HL-60/S4 (cell line): ENCODE measurements around the gene CHST3.
"Not testable (repeated sequence)": the region's sequence is repeated elsewhere in the genome, so short reads cannot be mapped to it uniquely, and the experiment has no call there.

Experiments
- in situ Hi-C: fragments of 300-500 bp; cut with MboI; formaldehyde crosslinking; loops from 2 replicates; pipeline ENCODE4 v1.14.3; 2022; ENCODE audit warnings: low sequenced_read_pairs

Gene CHST3

DNA sequence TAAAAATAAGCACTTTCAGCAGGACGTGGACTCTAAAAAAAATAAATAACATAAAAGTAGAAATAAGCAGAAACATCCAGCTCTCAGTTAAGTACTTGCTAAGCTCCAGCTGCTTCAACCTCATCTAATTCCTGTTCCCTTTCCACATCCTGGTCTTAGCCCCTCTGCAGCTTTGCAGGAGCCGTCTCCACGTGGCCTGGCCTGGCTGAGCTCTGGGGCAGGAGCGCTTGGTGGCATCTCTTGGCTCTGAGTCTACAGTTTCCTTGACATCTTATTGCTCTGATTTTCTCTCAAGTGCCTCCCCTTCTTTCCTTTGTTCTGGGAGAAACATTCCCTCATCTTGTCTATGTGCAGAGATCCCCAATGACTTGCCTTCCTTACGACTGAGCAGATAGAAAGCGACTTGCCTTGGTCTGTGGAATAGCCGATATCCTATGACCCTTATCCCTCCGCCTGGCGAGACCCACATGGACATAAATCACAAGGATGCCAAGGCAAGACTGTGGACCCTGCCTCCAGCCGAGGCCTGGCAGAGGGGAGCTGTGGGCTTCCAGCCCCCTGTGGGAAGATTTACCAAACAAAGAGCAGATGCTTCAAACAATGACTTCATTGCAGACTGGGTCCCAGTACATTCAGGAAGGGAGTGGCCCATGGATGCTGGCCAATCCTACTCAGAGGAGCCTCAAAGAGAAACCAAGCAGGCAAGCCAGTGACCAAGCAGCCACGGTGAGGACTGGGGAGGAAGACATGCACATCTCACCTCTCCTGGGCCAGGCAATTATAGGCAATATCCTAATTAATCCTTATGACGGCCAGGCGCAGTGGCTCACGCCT lies 62.3 kb downstream of the CHST3 start:
- in situ Hi-C loops: no loop called here

DNA sequence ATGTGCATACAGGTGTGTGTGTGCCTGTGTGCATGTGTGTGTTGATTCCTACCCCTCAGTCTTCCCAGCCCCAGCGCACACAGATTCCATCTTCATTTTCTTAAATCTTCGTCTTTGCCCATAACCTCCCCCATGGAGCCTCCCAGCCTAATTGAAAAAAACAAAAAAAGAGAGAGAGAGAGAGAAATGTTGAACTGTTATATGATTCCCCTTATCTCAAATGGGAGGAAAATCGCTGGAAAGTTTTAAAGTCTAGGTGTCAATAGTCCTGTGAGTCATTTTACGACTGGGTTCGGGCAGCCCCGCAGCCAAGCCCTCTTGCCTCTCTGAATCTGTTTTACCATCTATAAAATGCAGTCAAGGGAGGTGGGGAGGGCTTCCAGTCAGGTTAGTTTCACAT lies 63.3 kb downstream of the CHST3 start:
- in situ Hi-C loops: no loop called here

DNA sequence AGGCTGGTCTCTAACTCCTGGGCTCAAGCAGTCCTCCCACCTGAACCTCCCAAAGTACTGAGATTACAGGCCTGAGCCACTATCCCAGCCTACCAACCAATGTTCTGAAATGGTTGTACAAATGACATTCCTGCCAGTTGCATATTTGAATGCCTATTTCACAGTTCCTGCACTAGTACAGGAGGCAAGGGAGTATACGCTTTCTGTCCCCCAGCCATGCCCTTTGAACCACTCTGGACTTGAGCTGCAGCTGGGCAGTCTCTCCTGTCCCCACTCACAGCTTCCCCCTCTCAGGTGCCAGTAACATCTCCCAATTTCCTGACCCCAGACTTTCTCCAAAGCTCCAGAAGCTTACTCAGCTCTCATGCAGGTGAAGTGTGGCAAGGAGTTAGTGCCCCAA lies 65.2 kb downstream of the CHST3 start:
- in situ Hi-C loops: no loop called here

DNA sequence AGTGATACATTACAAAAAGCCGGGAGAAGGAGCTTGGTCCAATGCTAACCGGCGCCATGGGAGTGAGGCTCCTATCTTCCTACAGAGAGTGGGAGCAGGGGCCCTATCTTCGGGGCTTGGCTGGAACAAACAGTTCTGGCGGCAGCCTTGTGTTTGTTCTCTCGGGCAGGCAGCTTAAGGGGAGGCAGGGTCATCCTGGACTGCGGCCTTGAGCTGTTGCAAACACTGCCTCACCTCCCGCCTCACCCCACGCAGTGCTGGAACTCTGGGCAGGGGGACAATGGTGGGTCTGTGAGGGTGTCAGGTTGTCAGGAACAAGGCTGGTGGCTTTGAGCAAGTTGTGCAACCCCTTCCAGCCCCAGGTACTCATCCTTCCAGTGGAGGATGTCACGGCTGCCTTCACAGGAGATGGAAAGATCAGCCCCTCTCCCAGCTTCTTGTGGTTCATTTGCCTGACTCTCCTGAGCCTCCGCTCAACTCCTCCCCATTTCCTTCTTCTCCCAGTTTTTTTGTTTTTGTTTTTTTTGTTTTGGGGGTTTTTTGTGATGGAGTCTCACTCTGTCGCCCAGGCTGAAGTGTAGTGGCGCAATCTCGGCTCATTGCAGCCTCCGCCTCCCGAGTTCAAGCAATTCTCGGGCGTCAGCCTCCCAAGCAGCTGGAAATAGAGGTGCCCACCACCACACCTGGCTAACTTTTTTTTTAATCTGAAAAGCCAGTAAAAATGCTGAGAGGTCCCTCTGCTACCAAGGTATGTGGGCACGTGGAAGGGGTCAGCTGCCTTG lies 66.8 kb downstream of the CHST3 start:
- in situ Hi-C loops: no loop called here

DNA sequence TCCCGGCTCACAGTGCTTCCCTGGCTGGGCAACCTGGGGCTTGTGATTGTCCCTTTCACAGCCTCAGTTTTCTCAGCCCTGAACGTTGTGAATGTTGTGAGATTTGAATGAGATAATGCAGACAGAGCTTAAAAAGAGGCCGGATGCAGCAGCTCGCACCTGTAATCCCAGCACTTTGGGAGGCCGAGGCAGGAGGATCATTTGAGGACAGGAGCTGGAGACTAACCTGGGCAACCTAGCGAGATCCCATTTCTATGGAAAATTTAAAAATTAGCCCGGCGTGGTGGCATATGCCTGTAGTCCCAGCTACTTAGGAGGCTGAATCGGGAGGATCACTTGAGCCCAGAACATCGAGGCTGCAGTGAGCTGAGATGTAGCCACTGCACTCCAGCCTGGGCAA lies 67.5 kb downstream of the CHST3 start:
- in situ Hi-C loops: no loop called here

DNA sequence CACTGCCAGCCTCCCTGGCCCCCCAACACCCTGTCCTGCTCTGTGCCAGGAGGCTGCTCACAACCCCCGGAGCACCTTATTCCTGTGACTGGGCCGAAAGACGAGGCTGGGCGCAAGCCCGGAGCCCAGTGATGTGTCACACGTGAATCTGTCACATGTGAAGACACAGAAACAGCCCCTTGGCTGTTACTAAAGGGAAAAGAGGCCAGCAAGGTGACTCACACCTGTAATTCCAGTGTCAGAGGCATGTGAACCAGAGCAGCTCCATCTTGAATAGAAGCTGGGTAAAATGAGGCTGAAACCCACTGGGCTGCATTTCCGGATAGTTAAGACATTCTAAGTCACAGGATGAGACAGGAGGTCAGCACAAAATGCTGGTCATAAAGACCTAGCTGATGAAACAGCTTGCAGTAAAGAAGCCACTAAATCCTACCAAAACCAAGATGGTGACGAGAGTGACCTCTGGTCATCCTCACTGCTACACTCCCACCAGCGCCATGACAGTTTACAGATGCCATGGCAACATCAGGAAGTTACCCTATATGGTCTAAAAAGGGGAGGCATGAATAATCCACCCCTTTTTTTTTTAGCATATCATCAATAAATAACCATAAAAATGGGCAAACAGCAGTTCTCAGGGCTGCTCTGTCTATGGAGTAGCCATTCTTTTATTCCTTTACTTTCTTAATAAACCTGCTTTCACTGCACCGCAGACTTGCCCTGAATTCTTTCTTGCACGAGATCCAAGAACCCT lies 68.4 kb downstream of the CHST3 start:
- in situ Hi-C loops: not testable (repeated sequence)

DNA sequence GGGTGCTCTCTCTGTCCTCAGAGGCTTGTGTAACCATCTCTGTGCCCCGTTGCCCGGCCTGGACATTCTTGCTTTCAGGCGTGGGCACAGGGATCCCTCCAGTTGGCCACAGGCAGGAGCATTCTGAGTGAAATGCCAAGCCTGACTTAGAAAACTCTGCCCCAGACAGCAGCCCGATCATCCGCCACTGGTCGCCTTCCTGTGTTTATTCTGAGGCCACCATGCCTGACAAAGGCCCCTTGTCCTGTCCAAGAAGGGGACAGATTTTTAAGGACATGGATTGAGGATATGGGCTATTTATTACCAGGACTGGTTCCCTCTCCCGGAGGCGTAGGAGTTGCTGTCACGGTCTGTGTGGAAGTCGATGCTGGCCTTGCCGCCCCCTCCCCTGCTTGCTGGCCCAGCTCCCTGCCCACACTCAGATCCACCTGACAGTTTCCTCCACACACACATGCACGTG lies 69.9 kb downstream of the CHST3 start:
- in situ Hi-C loops: no loop called here

DNA sequence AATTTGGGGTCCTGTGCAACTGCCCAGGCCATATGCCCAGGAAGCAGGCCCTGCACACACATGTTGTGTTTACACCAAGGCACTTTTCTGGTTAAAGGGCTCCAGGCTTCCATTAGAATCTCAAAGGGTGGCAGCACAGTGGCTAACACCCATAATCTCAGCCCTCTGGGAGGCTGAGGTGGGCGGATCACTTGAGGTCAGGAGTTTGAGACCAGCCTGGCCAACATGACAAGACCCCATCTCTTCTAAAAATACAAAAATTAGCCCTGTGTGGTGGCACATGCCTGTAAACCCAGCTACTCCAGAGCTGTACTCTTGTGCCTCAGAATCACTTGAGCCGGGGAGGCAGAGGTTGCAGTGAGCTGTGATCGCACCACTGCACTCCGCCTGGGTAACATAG lies 70.6 kb downstream of the CHST3 start:
- in situ Hi-C loops: no loop called here

DNA sequence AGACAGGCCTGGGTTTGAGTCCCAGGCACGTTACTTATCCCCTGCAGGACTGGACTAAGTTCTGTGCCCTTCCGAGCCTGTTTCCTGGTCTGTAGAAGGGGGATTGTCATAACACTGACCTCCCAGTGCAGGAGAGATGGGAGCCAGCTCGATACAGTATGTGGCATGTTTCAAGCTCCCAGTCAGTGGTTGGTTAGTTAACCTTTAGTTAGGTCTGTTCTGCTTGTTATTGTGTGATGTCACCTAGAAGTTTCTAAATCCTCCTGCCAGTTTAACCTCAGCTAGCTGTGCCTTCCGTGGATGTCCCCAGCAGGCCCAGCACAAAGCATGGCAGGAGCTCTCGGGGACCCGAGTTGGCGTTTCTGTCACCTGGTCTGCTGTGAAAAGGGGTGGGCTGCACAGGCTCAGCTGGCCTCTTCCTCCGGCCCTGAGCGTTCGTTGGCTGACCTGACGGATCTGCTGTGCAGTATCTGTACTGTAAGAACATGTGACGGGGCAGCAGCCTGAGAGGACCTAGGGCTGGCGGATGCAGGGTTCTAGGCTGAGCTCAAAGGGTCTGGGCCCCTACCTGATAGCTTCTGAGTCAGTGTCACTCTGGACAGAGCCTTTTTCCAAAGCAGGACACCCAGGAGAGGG lies 71.2 kb downstream of the CHST3 start:
- in situ Hi-C loops: no loop called here

DNA sequence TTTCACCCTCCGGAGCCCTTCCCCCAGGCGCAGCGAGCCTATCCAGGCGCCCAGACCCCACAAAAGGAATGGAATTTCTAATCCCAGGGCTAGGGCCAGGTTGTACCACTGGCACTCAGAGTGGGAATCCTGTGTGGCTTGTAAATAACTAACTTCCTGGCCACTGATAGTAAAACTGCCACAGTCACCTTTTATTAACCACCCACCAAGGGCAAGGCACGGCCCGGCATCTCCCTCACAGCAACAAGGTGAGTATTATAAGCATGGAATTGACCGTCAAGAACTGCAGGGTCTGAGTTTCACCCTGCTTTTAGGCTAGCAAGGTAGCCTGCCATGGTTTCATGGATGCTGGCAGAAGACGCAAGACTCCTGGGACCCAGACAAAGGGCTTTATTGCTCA lies 73.1 kb downstream of the CHST3 start:
- in situ Hi-C loops: no loop called here

DNA sequence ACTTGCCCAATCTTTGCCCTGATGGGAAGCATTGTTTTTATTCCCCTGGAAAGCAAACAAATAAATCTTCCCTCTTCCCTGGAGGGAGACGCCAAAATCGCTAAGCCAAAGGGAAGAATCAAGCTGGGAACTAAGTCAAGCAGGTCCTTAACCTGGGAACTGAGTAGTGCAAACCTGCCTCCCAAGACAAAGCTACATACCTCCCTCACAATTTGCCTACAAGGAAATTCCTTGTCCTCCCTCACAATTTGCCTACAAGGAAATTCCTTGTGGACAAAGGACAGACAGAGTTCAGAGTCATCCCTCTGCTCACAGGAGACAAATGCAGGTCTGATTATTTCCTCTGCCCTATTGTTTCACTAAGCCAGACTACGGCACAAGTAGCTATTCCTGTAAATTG lies 73.6 kb downstream of the CHST3 start:
- in situ Hi-C loops: no loop called here

DNA sequence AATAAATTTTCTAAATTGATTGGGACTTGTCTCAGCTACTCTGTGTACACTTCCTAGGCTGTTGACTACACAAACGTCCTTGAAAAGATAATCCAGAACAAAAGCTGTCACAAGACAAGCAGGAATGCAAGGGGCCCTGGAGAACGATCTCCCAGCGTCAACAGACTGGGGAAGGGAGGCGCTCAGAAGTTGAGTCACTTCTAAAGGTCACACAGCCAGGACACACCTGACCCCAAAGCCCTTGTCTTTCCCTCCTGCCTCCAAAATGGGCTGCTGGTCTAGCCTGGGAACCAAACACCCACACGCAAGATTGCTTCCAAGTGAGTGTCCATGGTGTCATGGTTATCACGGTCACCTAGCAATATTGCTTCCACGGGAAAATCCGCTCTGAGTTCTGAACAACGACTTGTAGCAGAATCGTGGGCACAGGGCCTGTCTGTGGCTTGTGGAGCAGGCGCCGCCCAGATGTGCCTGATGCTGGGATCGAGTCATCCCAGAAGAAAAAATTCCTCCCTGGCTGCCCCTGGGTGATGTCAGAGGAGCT lies 74.3 kb downstream of the CHST3 start:
- in situ Hi-C loops: no loop called here

DNA sequence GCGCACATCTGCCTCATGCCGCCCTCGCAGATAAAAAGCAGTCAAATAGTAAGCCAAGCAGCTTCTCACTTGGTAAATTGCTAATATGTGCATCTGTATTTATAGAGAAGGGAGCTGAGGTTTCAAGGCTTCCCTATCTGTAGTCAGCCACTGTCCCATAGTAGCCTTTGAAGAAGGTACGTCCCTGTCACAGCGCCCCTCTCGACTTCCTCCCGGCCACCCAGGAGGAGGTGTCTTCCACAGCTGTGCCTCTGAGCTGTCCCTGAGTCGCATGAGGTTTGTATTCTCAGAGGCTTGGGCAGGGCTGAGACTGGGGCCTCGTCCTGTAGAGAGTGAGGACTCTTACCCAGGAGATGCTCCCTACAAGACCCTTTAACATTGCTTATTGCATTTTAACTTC lies 75.2 kb downstream of the CHST3 start:
- in situ Hi-C loops: no loop called here

DNA sequence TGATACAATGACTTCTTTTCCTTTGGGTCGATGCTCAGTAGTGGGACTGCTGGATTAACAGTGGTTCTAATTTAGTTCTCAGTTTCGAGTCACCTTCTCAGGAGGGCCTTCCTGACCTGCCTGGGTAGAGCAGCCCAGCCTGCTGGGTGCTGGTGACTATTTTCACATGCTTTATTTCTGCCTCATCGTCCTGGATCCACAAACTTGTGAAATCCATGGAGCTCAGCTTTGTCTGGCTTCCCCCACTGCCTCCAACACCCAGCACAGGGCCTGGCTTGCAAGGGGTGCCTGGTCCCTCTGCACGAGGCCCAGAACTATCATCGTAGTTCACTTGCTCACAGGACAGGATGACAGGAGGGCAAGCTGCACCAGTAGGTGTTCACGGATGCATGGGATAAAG lies 77.3 kb downstream of the CHST3 start:
- in situ Hi-C loops: no loop called here

DNA sequence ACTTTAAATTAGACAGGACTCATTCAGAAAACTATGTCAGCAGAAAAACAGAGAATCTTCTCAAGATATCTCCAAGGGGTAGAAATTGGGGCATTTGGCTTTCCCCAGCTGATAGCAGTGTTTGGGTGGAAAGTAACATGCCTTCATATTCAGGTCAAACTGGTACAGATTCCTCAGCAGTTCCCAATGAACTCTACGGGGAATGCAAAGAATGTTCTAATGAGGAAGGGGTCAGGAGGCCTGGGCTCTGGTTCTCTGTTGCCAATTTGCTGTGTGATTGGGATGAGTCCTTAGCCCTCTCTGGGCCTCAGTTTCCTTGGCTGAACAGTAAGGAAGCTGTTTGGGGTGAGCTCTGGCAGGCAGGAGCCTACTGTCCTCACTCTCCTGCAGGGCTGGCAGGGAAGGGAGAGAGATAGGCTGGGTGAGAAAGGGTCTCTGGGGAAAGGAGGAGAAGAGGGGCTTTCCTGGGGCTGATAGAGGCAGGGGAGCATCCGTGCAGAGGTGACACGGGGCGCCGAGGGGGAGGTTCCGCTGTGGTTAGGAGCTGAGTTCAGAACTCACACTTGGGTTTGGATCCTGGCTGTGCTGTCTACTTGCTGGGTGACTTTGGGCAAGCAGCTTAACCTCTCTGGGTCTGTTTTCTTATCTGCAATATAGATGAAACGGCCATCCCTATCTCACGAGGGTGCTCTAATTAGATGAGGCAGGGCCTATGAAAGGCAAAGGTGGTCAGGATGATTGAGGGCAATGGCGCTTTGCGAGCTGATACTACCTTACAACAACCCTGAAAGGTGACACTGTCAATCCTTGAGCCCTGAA lies 79.0 kb downstream of the CHST3 start:
- in situ Hi-C loops: no loop called here

DNA sequence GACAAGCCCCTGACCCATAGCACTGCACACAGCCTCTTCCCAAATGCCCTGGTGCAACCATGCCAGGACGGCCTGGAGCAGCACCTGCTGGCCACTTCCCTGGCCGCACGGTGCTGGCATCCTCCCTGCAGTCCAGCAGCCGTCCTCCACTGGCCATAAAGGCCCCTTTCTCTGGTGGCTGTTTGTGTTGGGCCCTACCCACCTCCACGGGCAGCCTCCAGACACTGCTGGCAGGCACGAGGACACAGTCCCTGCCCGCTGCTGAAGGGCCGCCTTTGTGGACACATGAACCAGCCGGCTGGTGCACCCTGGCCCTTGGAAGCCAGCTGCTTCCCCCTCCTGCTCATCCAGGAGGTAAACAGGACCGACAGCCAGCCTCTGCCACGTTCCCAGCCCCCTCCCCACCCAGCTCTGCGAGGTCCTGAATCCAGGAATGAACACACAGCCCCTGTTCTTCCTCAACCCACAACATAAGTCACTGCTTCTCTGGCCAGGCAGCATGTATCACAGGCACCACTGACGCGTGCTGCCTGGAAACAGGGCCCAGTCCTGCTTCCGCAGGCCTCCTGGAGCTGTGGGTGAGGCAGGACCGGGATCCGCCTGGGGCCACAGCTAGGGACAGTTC lies 80.3 kb downstream of the CHST3 start:
- in situ Hi-C loops: no loop called here

DNA sequence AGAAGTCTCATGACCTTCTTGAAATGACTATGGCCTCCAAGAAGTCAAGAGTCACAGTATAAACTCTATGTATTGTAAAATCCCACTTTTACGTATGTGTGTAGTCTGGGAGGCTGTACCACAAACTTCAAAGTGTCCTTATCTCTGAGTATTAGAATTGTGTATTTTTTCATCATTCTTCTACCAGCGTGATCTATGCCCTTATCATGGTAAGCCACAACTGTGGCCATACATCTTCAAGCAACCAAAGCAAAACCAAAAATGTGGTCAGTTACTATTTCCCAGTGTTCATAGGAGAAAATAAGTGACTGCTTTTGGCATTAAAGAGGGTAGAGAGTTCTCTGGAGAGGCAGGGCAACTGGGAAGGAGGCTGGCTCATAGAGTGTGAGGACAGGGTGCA lies 81.4 kb downstream of the CHST3 start:
- in situ Hi-C loops: no loop called here

DNA sequence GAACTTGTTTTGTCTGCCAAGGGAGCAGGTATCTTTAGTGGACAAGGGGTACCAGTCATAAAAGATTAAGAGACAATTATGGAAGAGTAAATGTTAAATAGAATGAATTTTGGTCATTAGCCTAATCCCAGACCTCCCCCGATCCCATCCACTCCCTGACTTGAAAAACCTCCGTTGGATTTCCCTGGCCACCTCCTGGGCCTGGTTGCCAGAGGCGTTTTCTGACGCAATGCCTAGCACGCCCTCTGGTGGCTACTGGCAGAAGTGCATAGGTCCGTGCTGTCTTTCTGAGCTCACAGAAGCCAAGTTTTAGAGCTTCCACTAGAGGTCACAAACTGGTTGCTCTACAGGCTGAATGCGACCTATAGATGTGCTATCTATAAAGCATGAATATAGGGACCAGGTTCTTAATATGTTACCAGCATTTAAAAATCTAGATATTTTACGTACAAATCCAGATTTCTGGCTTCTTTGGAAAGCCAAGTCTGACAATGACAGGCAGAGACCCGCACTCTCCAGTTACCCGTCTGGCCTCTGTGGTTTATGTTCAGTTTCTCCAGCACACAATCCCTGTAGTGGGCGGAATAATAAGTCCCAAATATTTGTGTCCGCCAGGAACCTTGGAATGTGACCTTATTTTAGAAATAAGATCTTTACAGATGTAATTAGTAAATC lies 84.4 kb downstream of the CHST3 start:
- in situ Hi-C loops: no loop called here

DNA sequence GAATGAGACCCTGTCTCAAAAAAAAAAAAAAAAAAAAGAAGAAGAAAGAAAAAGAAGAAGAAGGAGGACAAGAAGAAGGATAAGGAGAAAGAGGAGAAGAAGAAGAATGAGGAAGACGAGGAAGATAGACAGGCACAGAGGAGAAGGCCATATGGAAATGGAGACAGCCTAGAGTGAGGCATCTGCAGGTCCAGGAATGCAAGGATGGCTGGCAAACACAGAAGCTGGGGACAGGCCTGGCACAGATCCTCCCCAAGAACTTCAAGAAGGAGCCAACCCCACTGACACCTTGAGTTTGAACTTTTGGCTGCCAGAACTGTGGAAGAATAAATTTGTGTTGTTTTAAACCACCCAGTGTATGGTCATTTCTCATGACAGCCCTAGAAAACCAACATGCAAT lies 85.3 kb downstream of the CHST3 start:
- in situ Hi-C loops: no loop called here
